Suprapubic skin (tissue), 4 donors: ENCODE results near the gene AXDND1.
"Not testable (repeated sequence)": the region's sequence is repeated elsewhere in the genome, so short reads cannot be mapped to it uniquely, and the experiment has no call there.

ENCODE experiments used
- CTCF ChIP-seq, 2 donors: fragments of 200-600 bp in 1 of 2; fragments of 450-650 bp in 1 of 2; sonication (generic) in 1 of 2; IDR thresholded peaks; one replicate each; pipeline ENCODE4 v1.5.1; 2016 to 2019; ENCODE audit warnings: antibody characterized with exemption in 2 of 2, mild to moderate bottlenecking in 1 of 2, moderate library complexity in 1 of 2
- EP300 ChIP-seq: sonication (generic); formaldehyde crosslinking; IDR thresholded peaks from one replicate; pipeline ENCODE4 v1.6.1; 2017; ENCODE audit warnings: antibody characterized with exemption
- POLR2AphosphoS5 ChIP-seq, 3 donors: sonication (generic); formaldehyde crosslinking; IDR thresholded peaks; one replicate each; pipeline ENCODE4 v1.6.1; 2017; ENCODE audit warnings: antibody characterized with exemption in 3 of 3

GRCh38 chr1:179465661-179466060, 99.9 kb downstream of the AXDND1 start:
- TF ChIP-seq CTCF (IDR thresholded peaks at IDR 0.05); EP300; POLR2AphosphoS5 (IDR thresholded peaks at IDR 0.05): not testable (repeated sequence)
